ENCODE data around the gene HDLBP. TPM values are rescaled to one million over a fixed set of nuclear protein-coding genes. Genes with fewer than 3 reads are reported as not detected.

Gene HDLBP
- total RNA-seq, 1 donor, result 1,418 TPM

DNA sequence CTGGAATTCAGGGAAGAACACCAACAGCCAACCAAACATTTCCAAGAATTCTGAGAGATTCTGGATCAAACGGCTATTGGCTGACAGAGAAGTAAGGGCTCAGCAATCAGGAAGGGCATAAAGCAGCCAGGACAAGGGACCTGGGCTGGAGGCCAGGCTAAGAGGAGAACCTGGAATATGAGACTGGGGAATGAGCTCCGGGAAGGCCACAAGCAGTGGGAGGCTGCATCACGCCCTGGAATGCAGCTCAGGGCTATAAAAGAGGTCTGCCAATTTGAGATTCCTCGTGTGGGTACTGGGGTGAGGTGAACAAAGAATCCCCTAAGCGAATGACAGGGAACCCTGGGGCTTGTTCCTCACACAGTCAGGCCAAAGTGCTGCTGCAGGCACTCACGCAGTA lies 66.6 kb downstream of the HDLBP start:
- H3K9me3 ChIP-seq (ENCODE audit: low read depth, low read length), result no peaks in the 10 kb centered on the region
- peak; percentile 22 for DNase-seq (ENCODE audit: insufficient read length, low spot score, missing footprints)
- H3K4me1 ChIP-seq (ENCODE audit: insufficient read depth, low read length), result no peaks in the 10 kb centered on the region
- peaks cover 90% of the 10 kb centered on the region for H3K79me2 ChIP-seq (ENCODE audit: insufficient read depth, low read length)
- H3K27me3 ChIP-seq (ENCODE audit: insufficient read depth, low read length), result no peaks in the 10 kb centered on the region
- peaks cover 68% of the 10 kb centered on the region for H4K20me1 ChIP-seq (ENCODE audit: insufficient read depth, low read length)
- no peak overlapping the region for H3K4me3 ChIP-seq (ENCODE audit: insufficient read depth, low read length)
- H2AFZ ChIP-seq (ENCODE audit: low read length), result no peak overlapping the region
- TF ChIP-seq, protein P1, sequence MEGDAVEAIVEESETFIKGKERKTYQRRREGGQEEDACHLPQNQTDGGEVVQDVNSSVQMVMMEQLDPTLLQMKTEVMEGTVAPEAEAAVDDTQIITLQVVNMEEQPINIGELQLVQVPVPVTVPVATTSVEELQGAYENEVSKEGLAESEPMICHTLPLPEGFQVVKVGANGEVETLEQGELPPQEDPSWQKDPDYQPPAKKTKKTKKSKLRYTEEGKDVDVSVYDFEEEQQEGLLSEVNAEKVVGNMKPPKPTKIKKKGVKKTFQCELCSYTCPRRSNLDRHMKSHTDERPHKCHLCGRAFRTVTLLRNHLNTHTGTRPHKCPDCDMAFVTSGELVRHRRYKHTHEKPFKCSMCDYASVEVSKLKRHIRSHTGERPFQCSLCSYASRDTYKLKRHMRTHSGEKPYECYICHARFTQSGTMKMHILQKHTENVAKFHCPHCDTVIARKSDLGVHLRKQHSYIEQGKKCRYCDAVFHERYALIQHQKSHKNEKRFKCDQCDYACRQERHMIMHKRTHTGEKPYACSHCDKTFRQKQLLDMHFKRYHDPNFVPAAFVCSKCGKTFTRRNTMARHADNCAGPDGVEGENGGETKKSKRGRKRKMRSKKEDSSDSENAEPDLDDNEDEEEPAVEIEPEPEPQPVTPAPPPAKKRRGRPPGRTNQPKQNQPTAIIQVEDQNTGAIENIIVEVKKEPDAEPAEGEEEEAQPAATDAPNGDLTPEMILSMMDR (IDR thresholded peaks at IDR 0.05; ENCODE audit: extremely low read depth, low read depth, low read length), result no peak
- H3K36me3 ChIP-seq (ENCODE audit: insufficient read depth, low read length), result peaks cover 99% of the 10 kb centered on the region
- no peak overlapping the region for H3K27ac ChIP-seq (ENCODE audit: low read depth, low read length)
- H3K4me2 ChIP-seq (ENCODE audit: insufficient read depth, low read length), result no peak overlapping the region

DNA sequence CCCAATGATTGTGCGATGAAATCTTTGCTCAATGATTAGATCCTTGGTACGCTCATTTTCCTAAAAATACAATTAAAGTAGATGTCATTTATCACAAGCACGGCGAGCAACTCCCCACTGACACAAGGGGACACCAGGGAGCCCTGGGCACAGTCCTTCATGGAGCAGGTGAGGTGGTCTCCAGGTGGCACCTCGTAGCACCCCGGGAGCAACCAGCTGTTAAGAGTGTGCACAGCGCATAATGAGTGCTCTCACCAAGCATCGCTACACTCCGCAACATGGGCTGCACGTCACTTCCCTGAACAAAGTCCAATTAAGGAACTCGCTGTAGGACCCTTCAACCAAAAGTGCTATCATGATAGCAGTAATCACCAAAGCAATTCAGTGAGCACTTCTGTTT lies 67.2 kb downstream of the HDLBP start:
- H2AFZ ChIP-seq (ENCODE audit: low read length), result no peak overlapping the region
- TF ChIP-seq, protein P1 (IDR thresholded peaks at IDR 0.05; ENCODE audit: extremely low read depth, low read depth, low read length), result no peak
- no peaks in the 10 kb centered on the region for H3K9me3 ChIP-seq (ENCODE audit: low read depth, low read length)
- peak; percentile 52 for DNase-seq (ENCODE audit: insufficient read length, low spot score, missing footprints)
- peaks cover 99% of the 10 kb centered on the region for H3K36me3 ChIP-seq (ENCODE audit: insufficient read depth, low read length)
- no peak overlapping the region for H3K4me2 ChIP-seq (ENCODE audit: insufficient read depth, low read length)
- H3K4me3 ChIP-seq (ENCODE audit: insufficient read depth, low read length), result no peak overlapping the region
- no peak overlapping the region for H3K27ac ChIP-seq (ENCODE audit: low read depth, low read length)
- no peaks in the 10 kb centered on the region for H3K4me1 ChIP-seq (ENCODE audit: insufficient read depth, low read length)
- no peaks in the 10 kb centered on the region for H3K27me3 ChIP-seq (ENCODE audit: insufficient read depth, low read length)
- peaks cover 90% of the 10 kb centered on the region for H3K79me2 ChIP-seq (ENCODE audit: insufficient read depth, low read length)
- H4K20me1 ChIP-seq (ENCODE audit: insufficient read depth, low read length), result peaks cover 67% of the 10 kb centered on the region

DNA sequence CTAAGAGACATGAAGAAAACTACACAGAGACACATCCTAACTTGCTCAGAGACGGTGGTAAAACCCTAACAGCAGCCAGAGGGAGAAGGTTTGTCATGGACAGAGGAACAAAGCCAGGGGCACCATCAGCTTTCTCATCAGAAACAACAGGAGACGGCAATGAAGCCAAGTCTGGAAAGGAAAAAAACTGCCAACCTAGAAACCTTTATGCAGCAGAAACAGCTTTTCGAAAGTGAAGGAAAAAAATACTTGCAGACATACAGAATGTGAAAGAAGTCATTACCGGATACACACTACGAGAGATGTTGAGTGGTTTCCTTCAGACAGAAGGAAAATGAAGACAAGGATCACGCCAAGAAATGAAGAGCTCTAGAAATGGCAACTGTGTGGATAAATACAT lies 71.1 kb downstream of the HDLBP start:
- Histone ChIP-seq H3K36me3 (ENCODE audit: insufficient read depth, low read length) (peaks cover 96% of the 10 kb centered on the region), H3K27ac (ENCODE audit: low read depth, low read length) (no peak overlapping the region), H3K9me3 (ENCODE audit: low read depth, low read length) (no peaks in the 10 kb centered on the region), H3K4me2 (ENCODE audit: insufficient read depth, low read length) (no peak overlapping the region), H2AFZ (ENCODE audit: low read length) (no peak overlapping the region), H3K79me2 (ENCODE audit: insufficient read depth, low read length) (peaks cover 92% of the 10 kb centered on the region), H3K4me1 (ENCODE audit: insufficient read depth, low read length) (no peaks in the 10 kb centered on the region), H4K20me1 (ENCODE audit: insufficient read depth, low read length) (peaks cover 70% of the 10 kb centered on the region), H3K4me3 (ENCODE audit: insufficient read depth, low read length) (no peak overlapping the region), H3K27me3 (ENCODE audit: insufficient read depth, low read length) (no peaks in the 10 kb centered on the region)
- TF ChIP-seq, protein P1 (IDR thresholded peaks at IDR 0.05; ENCODE audit: extremely low read depth, low read depth, low read length), result no peak
- DNase-seq (ENCODE audit: insufficient read length, low spot score, missing footprints), result no peak

DNA sequence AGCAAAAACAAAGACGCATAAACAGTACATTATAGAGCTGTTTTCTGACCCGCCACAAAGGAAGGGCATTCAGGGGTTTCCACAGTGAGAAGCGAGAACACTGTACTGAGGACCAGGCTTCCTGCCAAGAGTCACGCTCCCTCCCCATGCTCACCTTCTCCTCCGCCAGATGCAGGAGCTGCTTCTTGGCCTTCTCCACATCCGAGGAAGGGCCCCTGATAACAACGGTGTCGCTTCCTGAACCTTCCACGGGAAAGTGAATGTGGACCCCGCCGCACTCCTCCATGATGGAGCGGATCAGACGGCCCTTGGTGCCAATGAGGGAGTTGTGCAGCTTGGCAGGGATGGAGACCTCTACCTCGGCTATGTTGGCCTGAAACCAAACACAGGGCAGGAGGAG lies 73.2 kb downstream of the HDLBP start:
- TF ChIP-seq, protein P1 (IDR thresholded peaks at IDR 0.05; ENCODE audit: extremely low read depth, low read depth, low read length), result no peak
- peaks cover 96% of the 10 kb centered on the region for H3K36me3 ChIP-seq (ENCODE audit: insufficient read depth, low read length)
- H3K4me2 ChIP-seq (ENCODE audit: insufficient read depth, low read length), result no peak overlapping the region
- no peaks in the 10 kb centered on the region for H3K27me3 ChIP-seq (ENCODE audit: insufficient read depth, low read length)
- no peaks in the 10 kb centered on the region for H3K4me1 ChIP-seq (ENCODE audit: insufficient read depth, low read length)
- no peaks in the 10 kb centered on the region for H3K9me3 ChIP-seq (ENCODE audit: low read depth, low read length)
- no peak overlapping the region for H3K27ac ChIP-seq (ENCODE audit: low read depth, low read length)
- no peak for DNase-seq (ENCODE audit: insufficient read length, low spot score, missing footprints)
- no peak overlapping the region for H3K4me3 ChIP-seq (ENCODE audit: insufficient read depth, low read length)
- peaks cover 71% of the 10 kb centered on the region for H4K20me1 ChIP-seq (ENCODE audit: insufficient read depth, low read length)
- no peak overlapping the region for H2AFZ ChIP-seq (ENCODE audit: low read length)
- peaks cover 91% of the 10 kb centered on the region for H3K79me2 ChIP-seq (ENCODE audit: insufficient read depth, low read length)

Measured in osteoblast (primary cell).